ENCODE measurements around the gene CMSS1.

CMSS1 gene

GRCh38 chr3:100032243-100032642 lies 214.6 kb downstream of the CMSS1 start:
- in situ Hi-C loops (cut with MboI; ENCODE audit: low sequenced_read_pairs, unreplicated experiment) = no loop called here
- no peak for DNase-seq (ENCODE audit: low spot score)
- TF ChIP-seq CTCF (IDR thresholded peaks at IDR 0.05; ENCODE audit: borderline replicate concordance, control extremely low read depth, extremely low read depth, insufficient read depth, missing control alignments) = no peak

GRCh38 chr3:100033184-100033583 lies 215.5 kb downstream of the CMSS1 start:
- DNase-seq (ENCODE audit: low spot score) = no peak
- no peak for TF ChIP-seq CTCF (IDR thresholded peaks at IDR 0.05; ENCODE audit: borderline replicate concordance, control extremely low read depth, extremely low read depth, insufficient read depth, missing control alignments)
- in situ Hi-C loops (cut with MboI; ENCODE audit: low sequenced_read_pairs, unreplicated experiment) = no loop called here

- no peak for TF ChIP-seq CTCF (IDR thresholded peaks at IDR 0.05; ENCODE audit: borderline replicate concordance, control extremely low read depth, extremely low read depth, insufficient read depth, missing control alignments)
- no peak for DNase-seq (ENCODE audit: low spot score)
- in situ Hi-C loops (cut with MboI; ENCODE audit: low sequenced_read_pairs, unreplicated experiment) = no loop called here
These were observed 216.3 kb downstream of the CMSS1 start for GRCh38 chr3:100033903-100034471.

GRCh38 chr3:100039075-100039474 lies 221.4 kb downstream of the CMSS1 start:
- no peak for TF ChIP-seq CTCF (IDR thresholded peaks at IDR 0.05; ENCODE audit: borderline replicate concordance, control extremely low read depth, extremely low read depth, insufficient read depth, missing control alignments)

GRCh38 chr3:100040451-100041225 lies 223.0 kb downstream of the CMSS1 start:
- no peak for DNase-seq (ENCODE audit: low spot score)
- no peak for TF ChIP-seq CTCF (IDR thresholded peaks at IDR 0.05; ENCODE audit: borderline replicate concordance, control extremely low read depth, extremely low read depth, insufficient read depth, missing control alignments)
- in situ Hi-C loops (cut with MboI; ENCODE audit: low sequenced_read_pairs, unreplicated experiment) = loop anchor here (10.0 kb wide), 1 partner anchor 176 kb away; no protein-coding TSS in a partner anchor

More at GRCh38 chr3:100039075-100039474, 221.4 kb downstream of the CMSS1 start:
- in situ Hi-C loops (cut with MboI; ENCODE audit: low sequenced_read_pairs, unreplicated experiment) = no loop called here
- DNase-seq (ENCODE audit: low spot score) = no peak

- no peak for TF ChIP-seq CTCF (IDR thresholded peaks at IDR 0.05; ENCODE audit: borderline replicate concordance, control extremely low read depth, extremely low read depth, insufficient read depth, missing control alignments)
- no peak for DNase-seq (ENCODE audit: low spot score)
- in situ Hi-C loops (cut with MboI; ENCODE audit: low sequenced_read_pairs, unreplicated experiment) = loop anchor here (10.0 kb wide), 1 partner anchor 177 kb away; no protein-coding TSS in a partner anchor
These were observed 223.7 kb downstream of the CMSS1 start for GRCh38 chr3:100041328-100041749.
